IPS DF 19.7 (cell line): ENCODE results near the gene WDR5.

Source experiments
- DNase-seq: peaks from one replicate; pipeline ENCODE4 v3.0.0-alpha.2; 2013; ENCODE audit warnings: low read depth, low spot score

The WDR5 gene

GRCh38 chr9:134131471-134132207, 4.2 kb upstream of the WDR5 start:
- DNase-seq: no peak

- DNase-seq: no peak
These were observed 3.5 kb upstream of the WDR5 start for GRCh38 chr9:134132208-134132870.

- no peak for DNase-seq
These were observed 936 bp upstream of the WDR5 start for GRCh38 chr9:134134949-134135342.

GRCh38 chr9:134136118-134136995, 475 bp downstream of the WDR5 start:
- no peak for DNase-seq

GRCh38 chr9:134136996-134137299, 1.1 kb downstream of the WDR5 start:
- DNase-seq: no peak

- no peak for DNase-seq
These were observed 2.4 kb downstream of the WDR5 start for GRCh38 chr9:134138292-134138691.

GRCh38 chr9:134139081-134139480, 3.2 kb downstream of the WDR5 start:
- DNase-seq: no peak

- DNase-seq: no peak
These were observed 6.0 kb downstream of the WDR5 start for GRCh38 chr9:134141906-134142305.

- DNase-seq: no peak
These were observed 8.9 kb downstream of the WDR5 start for GRCh38 chr9:134144801-134145200.

- no peak for DNase-seq
These were observed 9.4 kb downstream of the WDR5 start for GRCh38 chr9:134145262-134145661.

- DNase-seq: no peak
These were observed 11.1 kb downstream of the WDR5 start for GRCh38 chr9:134146774-134147493.

GRCh38 chr9:134149380-134149779, 13.5 kb downstream of the WDR5 start:
- DNase-seq: no peak

- no peak for DNase-seq
These were observed 14.8 kb downstream of the WDR5 start for GRCh38 chr9:134150557-134151214.

GRCh38 chr9:134152022-134152448, 16.2 kb downstream of the WDR5 start:
- no peak for DNase-seq

GRCh38 chr9:134152488-134152887, 16.6 kb downstream of the WDR5 start:
- no peak for DNase-seq

GRCh38 chr9:134153450-134153849, 17.6 kb downstream of the WDR5 start:
- no peak for DNase-seq

- DNase-seq: no peak
These were observed 18.4 kb downstream of the WDR5 start for GRCh38 chr9:134154262-134154701.

- no peak for DNase-seq
These were observed 20.0 kb downstream of the WDR5 start for GRCh38 chr9:134155812-134156377.

GRCh38 chr9:134156564-134157377, 20.9 kb downstream of the WDR5 start:
- no peak for DNase-seq

- no peak for DNase-seq
These were observed 21.6 kb downstream of the WDR5 start for GRCh38 chr9:134157378-134157885.
